ENCODE data around the gene CENPK.

- TF ChIP-seq CTCF (IDR thresholded peaks at IDR 0.05; ENCODE audit: insufficient read depth, low read depth, low read length) (no peak), EZH2 (IDR thresholded peaks at IDR 0.05; ENCODE audit: insufficient read depth, low read length) (no peak)
Observed at GRCh38 chr5:65478336-65478735, 84.6 kb downstream of the CENPK start.
